ENCODE measurements around the gene VIT. TPM values are rescaled to one million over a fixed set of nuclear protein-coding genes. Genes with fewer than 3 reads are reported as not detected.

VIT gene
- total and polyA plus RNA-seq, 2 donors (not counting 1 experiment from before 2014, with no cell fraction given), result 0.17 to 0.62 TPM

DNA sequence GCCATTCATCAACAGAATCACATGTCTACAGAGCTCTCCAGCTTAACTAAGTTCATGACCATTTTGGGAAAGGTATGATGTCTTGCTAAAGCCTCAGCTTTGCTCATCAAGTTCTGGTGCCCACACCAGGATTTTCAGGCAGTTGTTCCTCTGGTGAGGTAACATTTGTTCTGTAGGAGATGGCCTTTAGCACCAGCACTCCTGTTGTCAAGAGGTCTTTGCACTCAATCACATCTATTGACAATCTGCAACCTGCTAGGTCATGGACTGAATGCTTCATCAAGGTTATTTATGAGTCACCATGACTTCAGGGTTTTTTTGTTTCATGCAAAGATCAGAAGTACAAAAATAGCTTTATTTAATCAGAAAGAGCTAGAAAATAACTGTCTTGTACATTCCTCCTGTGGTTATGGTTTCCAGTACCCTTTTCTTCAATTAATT, 36.6 kb upstream of the VIT start:
- H3K4me2 ChIP-seq (ENCODE audit: extremely low read depth, insufficient read depth, low read length), result no peak overlapping the region
- H3K4me1 ChIP-seq (ENCODE audit: control insufficient read depth, extremely low read depth, insufficient read depth, low read length), result peaks cover 10% of the 10 kb centered on the region
- H3K27me3 ChIP-seq (ENCODE audit: control insufficient read depth, insufficient read depth, low read length), result no peaks in the 10 kb centered on the region
- H3K36me3 ChIP-seq (ENCODE audit: control insufficient read depth, insufficient read depth, low read length), result no peaks in the 10 kb centered on the region
- no peak overlapping the region for H3K4me3 ChIP-seq (replicated peaks in 1 of 4; ENCODE audit: control extremely low read depth in 1 of 4, insufficient read depth in 1 of 4, low read depth in 3 of 4, low read length in 4 of 4)
- no peak overlapping the region for H2AFZ ChIP-seq (ENCODE audit: low read length)
- peak in 1 of 2 donors; percentile 61 for DNase-seq (ENCODE audit: low read depth in 2 of 2)
- no peaks in the 10 kb centered on the region for H3K9me3 ChIP-seq (ENCODE audit: control insufficient read depth, insufficient read depth, low read depth, low read length)
- no peaks in the 10 kb centered on the region for H3K79me2 ChIP-seq (ENCODE audit: control insufficient read depth, insufficient read depth, low read length)
- no peak for TF ChIP-seq CTCF (conservative IDR thresholded peaks at IDR 0.05 in 1 of 2, IDR thresholded peaks at IDR 0.05 in 1 of 2; ENCODE audit: low read depth in 1 of 2, low read length in 2 of 2)
- TF ChIP-seq EZH2 (IDR thresholded peaks at IDR 0.05; ENCODE audit: low read length, missing control alignments), result no peak
- H3K9ac ChIP-seq (ENCODE audit: insufficient read depth, low read length), result no peak overlapping the region
- no peak overlapping the region for H3K27ac ChIP-seq (ENCODE audit: insufficient read depth, low read length)
- H4K20me1 ChIP-seq (ENCODE audit: control insufficient read depth, extremely low read depth, insufficient read depth, low read length), result no peaks in the 10 kb centered on the region

DNA sequence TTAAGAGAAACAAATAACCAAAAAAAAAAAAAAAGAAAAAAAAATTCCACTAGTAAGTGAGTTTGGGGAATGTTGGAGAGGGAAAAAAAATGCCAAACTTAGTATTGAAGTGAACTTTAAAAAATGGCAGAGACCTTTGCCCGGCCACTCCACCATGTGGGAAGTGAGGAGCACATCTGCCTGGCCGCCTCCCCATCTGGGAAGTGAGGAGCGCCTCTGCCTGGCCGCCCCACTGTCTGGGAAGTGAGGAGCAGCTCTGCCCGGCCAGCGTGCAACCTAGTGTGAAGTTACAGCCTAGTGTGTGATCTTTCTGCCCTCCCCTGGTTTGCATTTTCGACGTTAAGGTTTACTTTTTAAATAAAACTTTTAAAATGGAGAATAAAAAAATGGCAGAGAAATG, 33.9 kb upstream of the VIT start:
- Histone ChIP-seq H3K36me3 (ENCODE audit: control insufficient read depth, insufficient read depth, low read length) (no peaks in the 10 kb centered on the region), H3K4me1 (ENCODE audit: control insufficient read depth, extremely low read depth, insufficient read depth, low read length) (peaks cover 11% of the 10 kb centered on the region), H3K27me3 (ENCODE audit: control insufficient read depth, insufficient read depth, low read length) (no peaks in the 10 kb centered on the region), H3K27ac (ENCODE audit: insufficient read depth, low read length) (no peak overlapping the region), H3K4me3 (replicated peaks in 1 of 4; ENCODE audit: control extremely low read depth in 1 of 4, insufficient read depth in 1 of 4, low read depth in 3 of 4, low read length in 4 of 4) (no peak overlapping the region), H3K4me2 (ENCODE audit: extremely low read depth, insufficient read depth, low read length) (no peak overlapping the region), H3K9ac (ENCODE audit: insufficient read depth, low read length) (no peak overlapping the region), H4K20me1 (ENCODE audit: control insufficient read depth, extremely low read depth, insufficient read depth, low read length) (no peaks in the 10 kb centered on the region), H3K79me2 (ENCODE audit: control insufficient read depth, insufficient read depth, low read length) (no peaks in the 10 kb centered on the region), H3K9me3 (ENCODE audit: control insufficient read depth, insufficient read depth, low read depth, low read length) (no peaks in the 10 kb centered on the region), H2AFZ (ENCODE audit: low read length) (no peak overlapping the region)
- TF ChIP-seq EZH2 (IDR thresholded peaks at IDR 0.05; ENCODE audit: low read length, missing control alignments) (no peak), CTCF (conservative IDR thresholded peaks at IDR 0.05 in 1 of 2, IDR thresholded peaks at IDR 0.05 in 1 of 2; ENCODE audit: low read depth in 1 of 2, low read length in 2 of 2) (no peak)
- no peak for DNase-seq (ENCODE audit: low read depth in 2 of 2)

DNA sequence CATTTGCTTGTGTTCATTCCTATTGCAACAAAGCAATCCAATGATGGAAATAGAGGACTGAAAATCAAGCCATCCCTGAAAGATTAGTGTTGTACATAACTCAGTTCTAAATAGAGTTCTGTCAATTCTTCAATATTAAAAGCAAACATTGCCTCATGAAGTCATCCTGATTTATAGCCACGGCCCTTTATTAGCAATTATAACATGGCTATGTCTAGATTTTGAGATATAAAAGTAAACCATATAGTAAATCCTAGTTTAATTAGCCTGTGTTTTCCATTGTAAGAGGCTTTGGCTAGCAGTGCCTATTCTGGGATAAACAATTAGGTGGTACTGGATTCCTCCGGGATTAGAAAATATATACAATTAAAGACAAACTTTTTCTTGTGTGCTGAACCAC, 33.2 kb upstream of the VIT start:
- H3K4me1 ChIP-seq (ENCODE audit: control insufficient read depth, extremely low read depth, insufficient read depth, low read length), result peaks cover 11% of the 10 kb centered on the region
- no peak overlapping the region for H3K4me3 ChIP-seq (replicated peaks in 1 of 4; ENCODE audit: control extremely low read depth in 1 of 4, insufficient read depth in 1 of 4, low read depth in 3 of 4, low read length in 4 of 4)
- H3K27me3 ChIP-seq (ENCODE audit: control insufficient read depth, insufficient read depth, low read length), result no peaks in the 10 kb centered on the region
- no peak overlapping the region for H3K9ac ChIP-seq (ENCODE audit: insufficient read depth, low read length)
- H3K9me3 ChIP-seq (ENCODE audit: control insufficient read depth, insufficient read depth, low read depth, low read length), result no peaks in the 10 kb centered on the region
- no peak overlapping the region for H3K27ac ChIP-seq (ENCODE audit: insufficient read depth, low read length)
- no peaks in the 10 kb centered on the region for H3K36me3 ChIP-seq (ENCODE audit: control insufficient read depth, insufficient read depth, low read length)
- no peak overlapping the region for H2AFZ ChIP-seq (ENCODE audit: low read length)
- TF ChIP-seq EZH2 (IDR thresholded peaks at IDR 0.05; ENCODE audit: low read length, missing control alignments) (no peak), CTCF (conservative IDR thresholded peaks at IDR 0.05 in 1 of 2, IDR thresholded peaks at IDR 0.05 in 1 of 2; ENCODE audit: low read depth in 1 of 2, low read length in 2 of 2) (no peak)
- no peak overlapping the region for H3K4me2 ChIP-seq (ENCODE audit: extremely low read depth, insufficient read depth, low read length)
- no peaks in the 10 kb centered on the region for H4K20me1 ChIP-seq (ENCODE audit: control insufficient read depth, extremely low read depth, insufficient read depth, low read length)
- no peaks in the 10 kb centered on the region for H3K79me2 ChIP-seq (ENCODE audit: control insufficient read depth, insufficient read depth, low read length)
- no peak for DNase-seq (ENCODE audit: low read depth in 2 of 2)
